A673 (cell line): ENCODE results near the gene IQGAP2. TPM values are rescaled to one million over a fixed set of nuclear protein-coding genes. Genes with fewer than 3 reads are reported as not detected.

Experiments
- Bru-seq: library from RNA; stranded (reverse); fragments of 400-500 nt; gene quantifications from one replicate; lab custom pipeline; 2021; lab: Mats Ljungman, UMichigan
- BruChase-seq, 2 experiments: library from RNA; stranded (reverse); fragments of 400-500 nt; gene quantifications; one replicate each; lab custom pipeline; 2021; lab: Mats Ljungman, UMichigan
- BruUV-seq: library from RNA; stranded (reverse); fragments of 400-500 nt; replicated peaks from 2 replicates; lab custom pipeline; 2021; lab: Mats Ljungman, UMichigan
- CTCF ChIA-PET: fragments of 300-600 bp; sonication (Branson Sonifier 250); formaldehyde crosslinking; loops from one replicate; lab custom pipeline; 2022; ENCODE audit warnings: antibody characterized with exemption; lab: Charles Lee
- POLR2A ChIA-PET: fragments of 300-600 bp; sonication (Branson Sonifier 250); formaldehyde crosslinking; loops from one replicate; lab custom pipeline; 2022; ENCODE audit warnings: antibody characterized with exemption; ENCODE audit not compliant: low non-redundant PET; lab: Charles Lee
- DNase-seq: peaks from one replicate; pipeline ENCODE4 v3.0.0-alpha.2; 2015; ENCODE audit warnings: low spot score
- H3K27ac ChIP-seq: fragments of 200-600 bp; sonication (generic); 2 replicates; pipeline ENCODE4 v1.5.1; 2016; ENCODE audit warnings: mixed run types, low read depth, mild to moderate bottlenecking, mixed read lengths, antibody characterized with exemption, low read length; ENCODE audit not compliant: poor library complexity, severe bottlenecking
- H3K27me3 ChIP-seq: fragments of 200-600 bp; sonication (generic); replicated peaks from 2 replicates; pipeline ENCODE4 v1.6.1; 2017; ENCODE audit warnings: mixed run types, low read depth, mild to moderate bottlenecking, mixed read lengths, antibody characterized with exemption, low read length; ENCODE audit not compliant: insufficient read depth, poor library complexity
- H3K36me3 ChIP-seq: fragments of 200-600 bp; sonication (generic); 2 replicates; pipeline ENCODE4 v1.6.1; 2016; ENCODE audit warnings: mixed run types, mild to moderate bottlenecking, mixed read lengths, antibody characterized with exemption, low read length; ENCODE audit not compliant: insufficient read depth, poor library complexity, severe bottlenecking
- H3K4me1 ChIP-seq: fragments of 200-600 bp; sonication (generic); 2 replicates; pipeline ENCODE4 v1.6.1; 2017; ENCODE audit warnings: mixed run types, mild to moderate bottlenecking, mixed read lengths, antibody characterized with exemption, low read length; ENCODE audit not compliant: insufficient read depth, poor library complexity, severe bottlenecking
- H3K4me3 ChIP-seq: fragments of 200-600 bp; sonication (generic); 2 replicates; pipeline ENCODE4 v1.5.1; 2016; ENCODE audit warnings: low read depth, mixed run types, mild to moderate bottlenecking, mixed read lengths, low read length; ENCODE audit not compliant: poor library complexity, severe bottlenecking
- H3K9me3 ChIP-seq: fragments of 200-600 bp; sonication (generic); 2 replicates; pipeline ENCODE4 v1.6.1; 2016; ENCODE audit warnings: mixed run types, low read depth, mild to moderate bottlenecking, mixed read lengths, antibody characterized with exemption, low read length; ENCODE audit not compliant: poor library complexity, severe bottlenecking
- EZH2 ChIP-seq: fragments of 200-600 bp; sonication (generic); IDR thresholded peaks from 2 replicates; pipeline ENCODE4 v1.6.1; 2017; ENCODE audit warnings: borderline replicate concordance, low read depth, mild to moderate bottlenecking, mixed read lengths, antibody characterized with exemption, low read length; ENCODE audit not compliant: poor library complexity, severe bottlenecking
- intact Hi-C: fragments of 100-400 bp; cut with micrococcal nuclease; formaldehyde crosslinking; loops from one replicate; pipeline ENCODE4 v1.10.0; 2022; ENCODE audit not compliant: unreplicated experiment
- long read RNA-seq: library from polyadenylated mRNA; stranded (forward); transcript quantifications from one replicate; pipeline ENCODE4 v2.0.0, GENCODE V29; 2022
- total RNA-seq: library from RNA; stranded (reverse); gene quantifications from 2 replicates; pipeline ENCODE4 v1.2.3, GENCODE V29; 2021
- TF ChIP-seq, protein P1 (sequence below): fragments of 300-800, 200-600 bp; sonication (generic); conservative IDR thresholded peaks from 2 replicates; pipeline ENCODE4 v1.5.1; 2017; ENCODE audit warnings: low read depth, mild to moderate bottlenecking, antibody characterized with exemption, low read length, moderate library complexity, mixed read lengths

The IQGAP2 gene, protein sequence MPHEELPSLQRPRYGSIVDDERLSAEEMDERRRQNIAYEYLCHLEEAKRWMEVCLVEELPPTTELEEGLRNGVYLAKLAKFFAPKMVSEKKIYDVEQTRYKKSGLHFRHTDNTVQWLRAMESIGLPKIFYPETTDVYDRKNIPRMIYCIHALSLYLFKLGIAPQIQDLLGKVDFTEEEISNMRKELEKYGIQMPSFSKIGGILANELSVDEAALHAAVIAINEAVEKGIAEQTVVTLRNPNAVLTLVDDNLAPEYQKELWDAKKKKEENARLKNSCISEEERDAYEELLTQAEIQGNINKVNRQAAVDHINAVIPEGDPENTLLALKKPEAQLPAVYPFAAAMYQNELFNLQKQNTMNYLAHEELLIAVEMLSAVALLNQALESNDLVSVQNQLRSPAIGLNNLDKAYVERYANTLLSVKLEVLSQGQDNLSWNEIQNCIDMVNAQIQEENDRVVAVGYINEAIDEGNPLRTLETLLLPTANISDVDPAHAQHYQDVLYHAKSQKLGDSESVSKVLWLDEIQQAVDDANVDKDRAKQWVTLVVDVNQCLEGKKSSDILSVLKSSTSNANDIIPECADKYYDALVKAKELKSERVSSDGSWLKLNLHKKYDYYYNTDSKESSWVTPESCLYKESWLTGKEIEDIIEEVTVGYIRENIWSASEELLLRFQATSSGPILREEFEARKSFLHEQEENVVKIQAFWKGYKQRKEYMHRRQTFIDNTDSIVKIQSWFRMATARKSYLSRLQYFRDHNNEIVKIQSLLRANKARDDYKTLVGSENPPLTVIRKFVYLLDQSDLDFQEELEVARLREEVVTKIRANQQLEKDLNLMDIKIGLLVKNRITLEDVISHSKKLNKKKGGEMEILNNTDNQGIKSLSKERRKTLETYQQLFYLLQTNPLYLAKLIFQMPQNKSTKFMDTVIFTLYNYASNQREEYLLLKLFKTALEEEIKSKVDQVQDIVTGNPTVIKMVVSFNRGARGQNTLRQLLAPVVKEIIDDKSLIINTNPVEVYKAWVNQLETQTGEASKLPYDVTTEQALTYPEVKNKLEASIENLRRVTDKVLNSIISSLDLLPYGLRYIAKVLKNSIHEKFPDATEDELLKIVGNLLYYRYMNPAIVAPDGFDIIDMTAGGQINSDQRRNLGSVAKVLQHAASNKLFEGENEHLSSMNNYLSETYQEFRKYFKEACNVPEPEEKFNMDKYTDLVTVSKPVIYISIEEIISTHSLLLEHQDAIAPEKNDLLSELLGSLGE (N-terminal part only)
- total RNA-seq, result 26.8 and 34.0 TPM in 2 replicates
- Bru-seq, nascent RNA, result percentile 71 among the genes with signal in this experiment
- percentile 59 among the genes with signal in this experiment for BruChase-seq, experiment 1, labeled RNA remaining after a 2-hour chase
- percentile 62 among the genes with signal in this experiment for BruChase-seq, experiment 2, labeled RNA remaining after a 6-hour chase
- long read RNA-seq, full-length matches to known transcripts, result 20 of 38 reads
- long read RNA-seq, partial matches to known transcripts, result 8 of 38 reads
- long read RNA-seq, other reads (novel, unspliced or antisense), result 10 of 38 reads

GRCh38 chr5:76402886-76403765 is at the start of gene IQGAP2:
TSS of gene IQGAP2 (plus strand) at chr5:76403285. CDS start at chr5:76403546, 261 bp downstream.
- H3K27me3 ChIP-seq, result no peaks in the 10 kb centered on the region
- peak; percentile 90 for DNase-seq
- CTCF ChIA-PET, result interaction anchor here (0.6 to 2.9 kb wide), 8 partner anchors 19 to 371 kb away, joined by 3 to 20 read pairs (median 5); no protein-coding TSS in a partner anchor
- POLR2A ChIA-PET, result no interaction called here
- no peaks in the 10 kb centered on the region for H3K36me3 ChIP-seq
- H3K9me3 ChIP-seq, result no peaks in the 10 kb centered on the region
- intact Hi-C loops, result loop anchor here (1.0 to 10.0 kb wide), 2 partner anchors 141 to 372 kb away; no protein-coding TSS in a partner anchor
- peak within 1 kb of the TSS; percentile 89 for H3K4me3 ChIP-seq
- BruUV-seq, result no TSS peak
- peaks cover 25% of the 10 kb centered on the region for H3K4me1 ChIP-seq
- H3K27ac ChIP-seq, result peak within 1 kb of the TSS; percentile 87
- TF ChIP-seq, protein P1, sequence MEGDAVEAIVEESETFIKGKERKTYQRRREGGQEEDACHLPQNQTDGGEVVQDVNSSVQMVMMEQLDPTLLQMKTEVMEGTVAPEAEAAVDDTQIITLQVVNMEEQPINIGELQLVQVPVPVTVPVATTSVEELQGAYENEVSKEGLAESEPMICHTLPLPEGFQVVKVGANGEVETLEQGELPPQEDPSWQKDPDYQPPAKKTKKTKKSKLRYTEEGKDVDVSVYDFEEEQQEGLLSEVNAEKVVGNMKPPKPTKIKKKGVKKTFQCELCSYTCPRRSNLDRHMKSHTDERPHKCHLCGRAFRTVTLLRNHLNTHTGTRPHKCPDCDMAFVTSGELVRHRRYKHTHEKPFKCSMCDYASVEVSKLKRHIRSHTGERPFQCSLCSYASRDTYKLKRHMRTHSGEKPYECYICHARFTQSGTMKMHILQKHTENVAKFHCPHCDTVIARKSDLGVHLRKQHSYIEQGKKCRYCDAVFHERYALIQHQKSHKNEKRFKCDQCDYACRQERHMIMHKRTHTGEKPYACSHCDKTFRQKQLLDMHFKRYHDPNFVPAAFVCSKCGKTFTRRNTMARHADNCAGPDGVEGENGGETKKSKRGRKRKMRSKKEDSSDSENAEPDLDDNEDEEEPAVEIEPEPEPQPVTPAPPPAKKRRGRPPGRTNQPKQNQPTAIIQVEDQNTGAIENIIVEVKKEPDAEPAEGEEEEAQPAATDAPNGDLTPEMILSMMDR, result peak; percentile 85
- no peak for TF ChIP-seq EZH2

GRCh38 chr5:76356887-76357286 is 46.2 kb upstream of the IQGAP2 start:
- ChIA-PET POLR2A (no interaction called here), CTCF (interaction anchor here (0.7 kb wide), 1 partner anchor 117 kb away, joined by 4 read pairs; no protein-coding TSS in a partner anchor)
- BruUV-seq, result no TSS peak
- Histone ChIP-seq H3K27me3 (no peaks in the 10 kb centered on the region), H3K9me3 (no peaks in the 10 kb centered on the region), H3K4me3 (no peak overlapping the region), H3K4me1 (no peaks in the 10 kb centered on the region), H3K36me3 (no peaks in the 10 kb centered on the region), H3K27ac (no peak overlapping the region)
- intact Hi-C loops, result no loop called here
- DNase-seq, result no peak
- TF ChIP-seq EZH2, result no peak
- TF ChIP-seq, protein P1, result no peak
